Measurements from ENCODE around the gene RSPH1.

The RSPH1 gene

DNA sequence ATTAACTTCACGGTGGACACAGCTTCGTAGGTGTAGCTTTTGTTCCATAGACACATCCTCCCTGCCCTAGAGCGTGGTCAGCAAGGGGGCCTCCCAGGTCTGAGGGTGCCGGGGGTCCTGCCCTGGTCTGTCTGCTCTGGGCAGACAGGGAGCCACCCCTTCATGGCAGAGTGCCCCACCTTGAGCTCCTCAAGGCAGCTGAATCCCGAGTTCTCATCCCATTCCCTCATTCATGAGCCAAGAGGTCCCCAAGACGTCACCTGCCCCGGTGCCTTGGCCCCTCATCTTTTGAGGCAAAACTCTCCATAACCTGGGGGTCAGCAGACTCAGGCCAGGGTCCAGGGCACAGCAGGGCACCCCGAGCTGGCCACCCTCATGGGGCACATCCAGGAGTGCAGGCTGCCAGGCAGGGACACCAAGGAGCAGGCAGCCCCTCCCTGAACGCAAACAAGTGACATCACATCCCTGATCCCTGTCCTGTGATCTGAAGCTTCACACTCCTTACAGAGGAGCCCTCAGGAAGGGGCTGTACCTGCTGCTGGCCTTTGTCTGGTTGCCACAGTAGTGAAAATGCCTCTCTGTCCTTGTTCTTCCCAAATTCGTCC is 69.0 kb downstream of the RSPH1 start:
- no peak for DNase-seq (ENCODE audit: low read depth)

DNA sequence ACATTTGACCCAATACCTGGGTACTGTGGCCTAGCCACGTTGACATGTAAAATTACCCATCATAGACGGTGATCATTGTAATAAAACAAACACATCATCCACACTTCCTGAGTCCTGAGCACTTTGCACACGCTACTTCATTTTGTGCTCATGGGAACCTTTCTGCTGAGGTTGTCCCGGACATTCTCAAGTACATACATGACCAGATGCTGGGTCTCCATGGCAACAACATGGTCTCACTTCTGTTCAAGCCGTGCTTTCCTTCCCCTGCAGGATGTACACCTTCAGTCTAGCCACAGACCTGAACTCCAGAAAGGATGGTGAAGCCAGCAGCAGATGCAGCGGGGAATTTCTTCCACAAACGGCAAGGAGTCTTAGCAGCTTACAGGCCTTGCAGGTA is 69.6 kb downstream of the RSPH1 start:
- DNase-seq (ENCODE audit: low read depth) = no peak

DNA sequence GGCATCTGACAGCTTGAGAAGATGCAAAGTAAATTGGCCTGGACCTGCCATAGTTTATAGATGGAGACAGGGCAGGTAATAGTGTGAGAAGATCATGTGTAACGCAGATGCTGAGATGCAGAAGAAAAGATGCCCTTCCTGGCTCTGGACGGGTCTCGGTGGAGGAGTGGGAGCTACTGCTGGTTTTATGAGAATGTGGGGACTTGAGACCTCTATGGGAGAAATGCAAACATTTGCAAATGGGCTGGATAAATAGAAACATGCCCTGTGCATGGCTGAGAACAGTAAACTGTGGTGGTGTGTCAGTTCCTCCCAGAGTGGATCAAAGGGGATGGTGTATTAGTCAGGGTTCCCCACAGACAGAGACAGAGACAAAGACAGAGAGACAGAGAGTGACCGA is 70.4 kb downstream of the RSPH1 start:
- DNase-seq (ENCODE audit: low read depth) = no peak

DNA sequence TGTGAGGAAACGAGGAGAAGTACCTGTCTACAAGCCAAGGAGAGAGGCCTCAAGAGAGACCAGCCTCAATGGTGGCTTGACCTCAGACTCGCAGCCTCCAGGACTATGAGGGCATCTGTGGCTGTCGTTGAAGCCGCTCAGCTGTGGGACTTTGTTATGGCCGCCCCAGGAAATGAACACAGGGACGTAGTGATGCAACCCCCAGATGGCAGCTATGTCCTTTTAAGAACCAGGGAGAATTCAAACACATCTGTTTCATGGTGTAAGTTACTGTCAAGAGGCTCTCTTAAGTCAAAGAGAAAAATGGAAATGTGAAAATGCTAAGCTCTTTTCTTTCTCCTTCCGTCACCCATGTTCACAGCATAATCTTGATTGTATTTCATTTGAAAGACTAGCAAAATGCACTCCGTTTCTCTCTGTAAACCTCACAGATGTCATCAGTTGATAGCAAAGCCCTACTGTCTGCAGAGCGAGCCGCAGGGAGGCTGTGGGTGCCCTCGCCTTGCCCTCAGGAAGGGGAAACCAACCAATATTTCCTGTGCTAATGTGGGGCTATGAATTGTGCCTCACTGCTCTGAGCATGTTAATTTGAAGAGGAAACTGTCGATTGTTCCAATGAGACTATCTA is 71.0 kb downstream of the RSPH1 start:
- DNase-seq (ENCODE audit: low read depth) = no peak

DNA sequence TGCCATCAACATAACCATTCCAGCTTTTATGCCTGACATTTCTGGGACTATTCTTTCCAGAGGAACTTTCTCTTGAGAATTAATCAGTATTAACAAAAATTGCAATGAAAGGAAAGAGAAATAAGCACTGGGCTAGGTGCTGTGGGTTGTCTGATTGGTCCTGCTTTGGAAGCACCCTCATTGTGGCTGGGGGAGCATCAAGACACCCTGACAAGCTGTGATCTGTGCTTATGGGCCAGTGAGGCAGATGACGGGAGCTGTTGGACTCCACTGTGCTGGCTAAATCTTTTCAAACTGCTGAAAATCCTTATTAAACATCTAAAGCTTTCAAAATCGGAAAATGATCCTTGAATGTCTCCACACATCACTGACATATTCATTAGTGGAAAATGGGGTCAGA is 72.3 kb downstream of the RSPH1 start:
- DNase-seq (ENCODE audit: low read depth) = no peak

DNA sequence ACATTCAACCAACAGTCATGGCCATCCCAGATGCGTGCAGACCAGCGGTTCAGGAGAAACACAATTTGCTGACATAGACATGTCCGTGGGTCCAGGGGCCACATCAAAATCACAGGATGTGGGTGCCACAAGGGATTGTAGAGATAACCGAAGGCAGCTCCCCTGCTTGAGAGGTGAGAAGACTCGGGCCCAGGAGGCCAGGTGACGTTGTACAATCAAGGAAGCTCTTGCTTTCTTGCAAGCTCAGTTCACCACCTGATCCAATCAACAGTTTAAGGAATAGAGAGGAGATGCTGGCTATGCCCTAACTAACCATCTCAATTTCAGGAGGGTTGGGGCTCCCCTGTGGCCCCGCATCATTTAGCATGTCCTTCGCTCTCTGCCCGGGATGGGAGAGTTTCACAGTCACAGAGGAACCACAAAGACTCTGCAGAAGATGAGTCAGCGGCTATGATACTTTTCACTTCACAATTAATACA is 72.8 kb downstream of the RSPH1 start:
- DNase-seq (ENCODE audit: low read depth) = no peak

Data from stimulated activated CD4-positive, alpha-beta T cell treated with anti-CD3 and anti-CD28 coated beads, Interleukin-2, amount 100 ng/mL, for 4 hours (primary cell).